Activated naive CD4-positive, alpha-beta T cell treated with anti-CD3 and anti-CD28 coated beads, Interleukin-2, amount 10 ng/mL, durations not matched to agents 5 hours and 36 hours (primary cell): ENCODE measurements around the gene CCT8. TPM values are rescaled to one million over a fixed set of nuclear protein-coding genes. Genes with fewer than 3 reads are reported as not detected.

Experiments used
- total RNA-seq, 2 experiments: library from RNA; stranded (reverse); gene quantifications; one replicate each; pipeline ENCODE4 v1.2.3, GENCODE V29; 2021

CCT8 gene, protein sequence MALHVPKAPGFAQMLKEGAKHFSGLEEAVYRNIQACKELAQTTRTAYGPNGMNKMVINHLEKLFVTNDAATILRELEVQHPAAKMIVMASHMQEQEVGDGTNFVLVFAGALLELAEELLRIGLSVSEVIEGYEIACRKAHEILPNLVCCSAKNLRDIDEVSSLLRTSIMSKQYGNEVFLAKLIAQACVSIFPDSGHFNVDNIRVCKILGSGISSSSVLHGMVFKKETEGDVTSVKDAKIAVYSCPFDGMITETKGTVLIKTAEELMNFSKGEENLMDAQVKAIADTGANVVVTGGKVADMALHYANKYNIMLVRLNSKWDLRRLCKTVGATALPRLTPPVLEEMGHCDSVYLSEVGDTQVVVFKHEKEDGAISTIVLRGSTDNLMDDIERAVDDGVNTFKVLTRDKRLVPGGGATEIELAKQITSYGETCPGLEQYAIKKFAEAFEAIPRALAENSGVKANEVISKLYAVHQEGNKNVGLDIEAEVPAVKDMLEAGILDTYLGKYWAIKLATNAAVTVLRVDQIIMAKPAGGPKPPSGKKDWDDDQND
- 100 to 1,000 TPM; 197 to 199 TPM for total RNA-seq

DNA sequence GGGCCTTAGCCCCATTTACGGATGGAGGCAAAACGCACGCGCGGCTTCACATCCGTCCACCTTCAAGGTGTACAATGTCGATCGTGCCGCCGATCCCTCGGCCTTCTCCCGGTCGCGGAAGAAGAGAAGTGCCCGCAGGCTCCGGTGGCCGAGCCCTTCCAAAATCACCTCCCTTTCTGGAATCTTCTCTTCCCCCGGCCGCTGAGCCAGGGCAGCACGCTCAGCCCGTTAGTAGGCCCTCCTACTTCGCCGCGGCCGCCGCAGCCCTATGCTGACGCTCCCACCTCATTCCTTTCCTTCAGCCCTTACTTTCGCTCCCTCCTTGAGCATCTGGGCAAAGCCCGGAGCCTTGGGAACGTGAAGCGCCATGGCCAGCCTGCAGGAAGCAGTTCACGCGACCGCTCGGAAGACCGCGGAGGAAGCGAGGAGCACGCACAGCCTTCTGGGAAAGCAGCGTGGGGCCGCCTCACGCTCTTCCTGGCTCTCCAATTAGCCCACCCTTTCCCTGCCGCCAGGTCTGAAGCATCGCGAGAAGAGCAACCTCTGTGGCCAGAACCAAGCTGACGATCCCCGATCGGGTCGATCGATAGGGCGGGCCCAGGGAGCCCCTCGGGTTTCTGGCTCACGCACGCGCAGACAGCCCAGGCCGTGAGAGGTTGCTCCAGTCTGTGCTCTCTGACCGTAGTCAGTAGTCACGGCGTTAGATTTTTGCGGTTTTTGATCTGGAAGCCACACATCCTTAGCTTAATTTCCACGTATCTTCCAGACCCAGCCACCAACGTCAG is at the start of gene CCT8:
TSS of gene CCT8 (minus strand) at position 427 of the 785 bp plus-strand sequence. CDS start at position 369, 58 bp downstream.

DNA sequence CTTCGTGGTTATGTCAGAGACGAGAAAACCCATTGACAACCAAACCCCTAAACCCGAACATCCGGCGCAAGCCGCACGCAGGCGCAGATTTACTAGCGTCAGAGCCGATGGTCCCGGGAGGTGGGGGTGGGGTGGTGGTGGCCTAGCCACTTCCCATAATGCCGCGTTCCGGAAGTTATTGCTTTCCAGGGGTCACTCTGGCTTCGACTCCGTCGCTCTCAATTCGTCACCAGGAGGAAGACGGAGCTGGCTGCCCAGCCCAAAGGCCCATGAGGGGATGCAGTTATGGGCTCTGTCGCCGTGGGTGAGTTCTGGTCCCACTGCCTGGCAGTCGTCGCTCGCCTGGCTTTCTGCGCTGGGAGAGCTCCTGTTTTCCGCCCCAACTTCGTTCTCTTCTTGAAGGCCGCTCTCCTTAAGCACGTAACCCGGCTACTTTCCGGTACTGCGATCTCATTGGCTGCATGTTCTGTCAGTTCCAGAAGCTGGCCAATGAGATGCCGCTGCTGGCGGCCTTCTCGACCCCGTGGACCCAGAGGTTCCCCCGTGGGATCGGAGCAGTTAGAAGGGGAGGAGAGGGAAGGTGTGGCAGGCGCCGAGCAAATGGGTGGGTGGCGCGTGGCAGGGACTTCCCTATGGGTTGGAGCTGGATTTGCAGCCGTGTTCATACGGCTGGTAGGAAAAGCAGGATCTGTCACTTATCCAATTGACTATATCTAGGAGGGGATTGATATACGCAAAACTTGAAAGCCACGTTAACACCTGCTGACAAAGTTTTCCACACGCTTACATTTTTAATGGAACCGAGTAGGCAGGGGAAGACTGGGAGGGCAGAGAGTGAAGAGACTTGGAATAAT is 48.7 kb downstream of the CCT8 start, which contains the start of gene USP16:
TSS of gene USP16 (plus strand) at position 195 of the 854 bp plus-strand sequence. CDS start 3,246 bp downstream, outside the sequence.

Other genes with a start within 250 kb of the CCT8 start
- gene LTN1, start 80.8 kb downstream of the CCT8 start, total RNA-seq, result 10 to 100 TPM; 27.3 to 28.6 TPM
- gene RWDD2B, start 54.3 kb downstream of the CCT8 start, total RNA-seq, result 1 to 10 TPM; 8.6 to 8.9 TPM
- gene USP16, start 49.0 kb downstream of the CCT8 start, total RNA-seq, result 10 to 100 TPM; 38.2 to 39.7 TPM
- 1 to 10 TPM; 5.7 to 6.9 TPM for gene MAP3K7CL, start 57.0 kb upstream of the CCT8 start, total RNA-seq
- gene BACH1, start 225.3 kb upstream of the CCT8 start, total RNA-seq, result 10 to 100 TPM; 25.4 to 27.9 TPM